Measurements from ENCODE around the gene DNHD1. TPM values are rescaled to one million over a fixed set of nuclear protein-coding genes. Genes with fewer than 3 reads are reported as not detected.

DNHD1 gene
- polyA plus RNA-seq, 6 donors from 2014 or later = 0.90 to 2.6 (median 1.7) TPM

DNA sequence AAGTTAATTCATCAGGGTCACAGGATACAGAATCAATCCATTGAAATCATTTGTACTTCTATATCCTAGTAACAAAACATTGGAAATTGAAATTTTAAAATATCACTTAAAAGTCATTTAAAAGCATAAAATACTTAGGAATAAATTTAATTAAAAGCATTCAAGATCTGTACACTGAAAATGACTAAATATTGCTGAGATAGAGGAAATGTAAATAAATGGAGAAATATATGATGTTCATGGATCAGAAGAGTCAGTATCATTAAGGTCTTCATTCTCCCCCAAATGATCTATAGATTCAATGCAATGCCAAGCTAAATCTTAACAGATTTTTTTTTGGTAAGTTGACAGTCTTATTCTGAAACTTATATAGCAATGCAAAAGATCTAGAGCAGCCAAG, 56.6 kb downstream of the DNHD1 start:
- no peak overlapping the region for H3K4me3 Mint-ChIP-seq

DNA sequence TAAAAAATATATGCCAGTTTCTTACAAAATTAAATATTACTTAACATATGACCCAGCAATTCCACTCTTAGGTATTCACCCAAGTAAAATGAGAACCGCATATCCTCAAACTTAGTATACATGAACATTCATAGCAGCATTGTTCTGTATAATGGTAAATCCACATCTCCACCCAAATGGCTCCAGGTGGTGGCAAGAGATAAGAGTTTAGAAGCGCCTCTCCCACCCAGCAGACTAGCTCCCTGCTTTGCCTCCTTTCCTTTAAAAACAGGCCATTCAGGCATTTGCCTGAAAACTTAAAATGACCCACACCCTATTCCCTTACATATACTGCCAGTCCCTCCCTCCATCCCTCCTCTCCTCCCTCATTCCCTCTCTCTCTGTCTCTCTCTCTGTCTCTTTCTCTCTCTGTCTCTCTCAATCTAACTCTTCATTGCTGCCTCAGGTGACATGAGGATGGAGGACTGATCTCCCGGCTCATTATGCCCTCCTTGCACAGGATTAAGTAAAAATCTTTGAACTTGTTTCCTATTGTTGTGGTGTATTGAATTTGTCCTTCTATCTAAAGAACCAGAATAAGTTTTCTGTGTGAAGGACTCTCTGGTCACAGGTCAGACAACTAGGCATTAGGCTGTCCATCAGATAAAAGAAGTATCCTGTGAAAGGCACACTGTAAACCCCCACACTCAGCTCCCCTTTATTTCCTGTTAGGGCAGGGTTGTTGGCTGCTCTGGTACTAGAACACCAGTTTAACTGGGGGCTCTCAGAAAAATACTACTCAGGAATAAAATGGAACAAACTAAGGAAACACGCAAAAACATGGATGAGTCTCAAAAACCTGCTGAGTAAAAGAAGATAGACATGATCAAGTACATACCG, 58.0 kb downstream of the DNHD1 start:
- no peaks in the 10 kb centered on the region for H3K4me1 Mint-ChIP-seq
- H3K27me3 Mint-ChIP-seq = no peaks in the 10 kb centered on the region
- DNase-seq (no peak), ATAC-seq (ENCODE audit: low read depth in 2 of 2) (no peak)
- H3K9me3 Mint-ChIP-seq = no peaks in the 10 kb centered on the region
- H3K27ac Mint-ChIP-seq = no peak overlapping the region
- no peak overlapping the region for H3K4me3 Mint-ChIP-seq
- H3K36me3 Mint-ChIP-seq = no peaks in the 10 kb centered on the region

More for the DNA sequence above, 56.6 kb downstream of the DNHD1 start:
- Mint-ChIP-seq H3K36me3 (no peaks in the 10 kb centered on the region), H3K27me3 (no peaks in the 10 kb centered on the region), H3K9me3 (no peaks in the 10 kb centered on the region), H3K27ac (no peak overlapping the region), H3K4me1 (no peaks in the 10 kb centered on the region)
- DNase-seq (no peak), ATAC-seq (ENCODE audit: low read depth in 2 of 2) (no peak)

DNA sequence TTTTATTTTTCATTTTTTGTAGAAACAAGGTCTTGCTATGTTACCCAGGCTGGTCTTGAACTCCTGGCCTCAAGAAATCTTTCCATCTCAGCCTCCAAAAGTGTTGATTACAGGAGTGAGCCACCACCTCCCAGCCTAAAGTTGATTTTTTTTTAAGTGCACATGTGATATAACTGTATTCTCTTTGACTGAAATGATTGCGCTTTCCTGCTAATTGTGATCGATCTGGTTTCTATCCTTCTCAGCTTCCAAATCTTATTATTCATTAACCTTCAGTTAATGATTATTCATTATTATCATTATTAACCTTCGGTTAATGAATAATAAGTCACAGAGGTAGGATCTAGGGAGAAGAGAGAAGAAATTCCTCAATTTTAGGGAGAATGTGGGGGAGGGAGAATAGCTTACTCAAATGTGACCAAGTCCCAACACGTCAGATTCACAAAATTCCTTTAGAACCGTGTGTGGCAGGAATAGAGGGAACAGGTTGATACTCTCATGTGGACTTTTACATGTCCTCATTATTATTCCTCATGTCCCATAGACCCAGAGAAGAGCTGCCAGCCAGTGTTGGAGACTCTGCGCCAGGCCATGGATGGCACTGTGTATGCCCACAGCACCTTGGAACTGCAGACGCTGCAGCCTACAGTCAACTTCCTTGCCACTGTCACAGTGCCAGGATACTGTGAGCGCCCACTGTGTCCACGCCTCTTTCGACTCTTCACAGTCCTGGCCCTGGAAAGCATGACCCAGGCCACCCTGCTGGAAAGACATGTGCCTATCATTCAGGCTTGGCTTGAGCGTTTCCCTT, 59.3 kb downstream of the DNHD1 start:
- no peaks in the 10 kb centered on the region for H3K4me1 Mint-ChIP-seq
- H3K36me3 Mint-ChIP-seq = peaks cover 0 to under 1% of the 10 kb centered on the region in 2 donors
- H3K4me3 Mint-ChIP-seq = no peak overlapping the region
- ATAC-seq (ENCODE audit: low read depth in 2 of 2) = no peak
- no peaks in the 10 kb centered on the region for H3K27me3 Mint-ChIP-seq
- no peak for DNase-seq
- H3K9me3 Mint-ChIP-seq = no peaks in the 10 kb centered on the region
- no peak overlapping the region for H3K27ac Mint-ChIP-seq

DNA sequence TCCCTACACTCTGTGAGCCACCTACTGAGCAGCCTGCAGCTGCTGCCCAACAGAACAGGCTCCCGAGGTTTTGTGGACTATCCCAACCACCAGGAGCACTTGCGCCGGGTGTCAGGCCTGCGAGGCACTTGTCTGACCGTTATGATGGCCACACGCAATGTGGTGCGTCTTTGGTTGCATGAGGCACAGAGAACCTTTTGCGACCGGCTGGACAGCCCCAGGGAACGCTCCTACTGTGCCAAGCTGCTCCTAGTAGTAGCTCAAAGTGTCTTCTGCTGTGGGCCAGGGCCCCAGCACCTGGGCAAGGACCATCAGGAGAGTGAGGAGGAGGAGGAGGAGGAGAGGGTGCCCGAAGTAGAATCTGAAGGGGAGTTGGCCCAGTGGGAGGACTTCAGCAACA, 60.0 kb downstream of the DNHD1 start:
- no peaks in the 10 kb centered on the region for H3K9me3 Mint-ChIP-seq
- H3K36me3 Mint-ChIP-seq = peaks cover 6 to 8% of the 10 kb centered on the region in 2 donors
- DNase-seq (no peak), ATAC-seq (ENCODE audit: low read depth in 2 of 2) (no peak)
- H3K4me3 Mint-ChIP-seq = no peak overlapping the region
- H3K27me3 Mint-ChIP-seq = no peaks in the 10 kb centered on the region
- no peak overlapping the region for H3K27ac Mint-ChIP-seq
- H3K4me1 Mint-ChIP-seq = peaks cover 0 to 5% (median 0%) of the 10 kb centered on the region in 3 donors

DNA sequence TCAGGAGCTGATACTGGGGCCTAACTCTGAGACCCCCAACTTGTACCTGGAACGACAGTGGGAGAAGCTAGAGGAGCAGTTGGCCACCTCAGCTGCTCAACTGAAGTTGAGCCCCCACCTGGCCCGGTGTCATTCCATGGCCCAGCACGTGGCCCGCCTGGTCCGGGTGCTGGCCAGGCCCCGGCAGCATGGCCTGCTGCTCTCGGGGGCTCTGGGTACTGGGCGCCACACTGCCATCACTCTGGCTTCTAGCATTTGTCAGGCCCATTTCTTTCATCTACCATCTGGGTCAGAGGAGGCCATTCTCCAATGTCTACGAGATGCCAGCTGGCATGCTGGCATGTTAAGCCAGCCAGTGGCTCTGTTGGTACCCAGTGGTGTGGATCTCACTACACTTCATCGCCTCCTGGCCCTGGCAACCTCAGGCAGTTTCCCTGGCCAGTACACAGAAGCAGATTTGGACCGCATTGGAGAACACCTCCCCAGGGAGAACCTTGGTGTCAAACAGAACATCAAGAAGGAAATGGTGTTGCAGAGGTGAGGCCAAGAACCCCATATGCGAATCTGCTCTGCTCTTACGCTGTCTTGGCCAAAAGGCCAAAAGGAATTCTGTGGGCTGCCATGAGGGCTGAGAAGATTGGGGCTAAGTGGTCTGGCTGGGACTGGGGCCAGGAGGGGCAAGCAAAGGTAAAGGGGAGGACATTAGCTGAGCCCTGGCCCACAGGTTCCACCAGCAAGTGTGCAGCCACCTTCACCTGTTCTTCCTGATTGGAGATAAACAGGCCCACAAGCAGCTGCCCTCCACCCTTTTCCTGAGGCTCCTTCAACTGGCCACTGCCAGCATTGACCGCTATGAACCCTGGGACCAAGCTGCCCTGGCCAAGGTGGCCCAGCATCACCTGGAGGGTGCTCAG, 60.9 kb downstream of the DNHD1 start:
- DNase-seq = no peak
- H3K27me3 Mint-ChIP-seq = no peaks in the 10 kb centered on the region
- no peaks in the 10 kb centered on the region for H3K9me3 Mint-ChIP-seq
- peaks cover 0 to 5% (median 0%) of the 10 kb centered on the region in 3 donors for H3K4me1 Mint-ChIP-seq
- peaks cover 12 to 15% of the 10 kb centered on the region in 2 donors for H3K36me3 Mint-ChIP-seq
- H3K4me3 Mint-ChIP-seq = peak overlapping the region in 1 of 8 donors; percentile 35
- peak overlapping the region in 1 of 6 donors; percentile 58 for H3K27ac Mint-ChIP-seq
- ATAC-seq (ENCODE audit: low read depth in 2 of 2) = no peak

DNA sequence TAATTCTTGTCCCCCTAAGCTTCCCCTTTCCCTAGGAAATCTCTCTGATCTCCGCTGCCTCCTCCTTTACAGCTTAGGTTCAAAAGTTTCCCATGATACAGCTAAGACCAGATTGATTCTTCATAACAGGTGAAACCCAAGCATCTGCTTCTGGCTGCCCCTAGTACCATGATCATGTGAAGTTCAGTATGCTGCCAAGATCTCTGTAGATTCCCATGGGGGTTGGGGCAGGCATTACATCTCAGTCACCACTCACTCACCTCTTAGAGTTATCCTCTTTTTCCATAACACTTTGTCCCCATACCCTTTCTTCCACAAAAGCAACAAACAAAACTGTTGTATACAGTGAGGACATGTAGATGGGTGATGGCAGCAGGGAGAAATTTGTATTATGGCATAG, 62.3 kb downstream of the DNHD1 start:
- DNase-seq (no peak), ATAC-seq (ENCODE audit: low read depth in 2 of 2) (no peak)
- Mint-ChIP-seq H3K4me3 (no peak overlapping the region), H3K9me3 (no peaks in the 10 kb centered on the region), H3K36me3 (peaks cover 12 to 15% of the 10 kb centered on the region in 2 donors), H3K4me1 (peaks cover 0 to 5% (median 0%) of the 10 kb centered on the region in 3 donors), H3K27ac (peak overlapping the region in 1 of 6 donors; percentile 77), H3K27me3 (no peaks in the 10 kb centered on the region)

DNA sequence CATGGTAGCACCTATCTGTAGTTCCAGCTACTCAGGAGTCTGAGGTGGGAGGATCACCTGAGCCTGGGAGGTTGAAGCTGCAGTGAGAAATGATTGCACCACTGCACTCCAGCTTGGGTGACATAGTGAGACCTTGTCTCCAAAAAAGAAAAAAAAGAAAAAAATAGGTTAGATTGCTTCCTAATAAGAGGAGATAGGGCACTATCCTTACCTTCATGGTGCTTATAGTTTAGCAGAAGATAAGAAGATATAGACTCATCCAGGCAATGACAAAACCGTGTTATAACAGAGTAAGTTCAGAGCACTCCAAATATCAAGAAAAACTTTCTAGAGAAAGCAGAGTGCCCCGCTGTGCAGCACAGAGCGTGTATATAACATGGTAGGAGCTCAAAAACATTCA, 64.2 kb downstream of the DNHD1 start:
- Mint-ChIP-seq H3K9me3 (no peaks in the 10 kb centered on the region), H3K4me1 (peaks cover 0 to 9% (median 0%) of the 10 kb centered on the region in 3 donors), H3K27me3 (no peaks in the 10 kb centered on the region), H3K27ac (no peak overlapping the region), H3K4me3 (no peak overlapping the region), H3K36me3 (peaks cover 12 to 15% of the 10 kb centered on the region in 2 donors)
- ATAC-seq (ENCODE audit: low read depth in 2 of 2) = no peak
- no peak for DNase-seq

DNA sequence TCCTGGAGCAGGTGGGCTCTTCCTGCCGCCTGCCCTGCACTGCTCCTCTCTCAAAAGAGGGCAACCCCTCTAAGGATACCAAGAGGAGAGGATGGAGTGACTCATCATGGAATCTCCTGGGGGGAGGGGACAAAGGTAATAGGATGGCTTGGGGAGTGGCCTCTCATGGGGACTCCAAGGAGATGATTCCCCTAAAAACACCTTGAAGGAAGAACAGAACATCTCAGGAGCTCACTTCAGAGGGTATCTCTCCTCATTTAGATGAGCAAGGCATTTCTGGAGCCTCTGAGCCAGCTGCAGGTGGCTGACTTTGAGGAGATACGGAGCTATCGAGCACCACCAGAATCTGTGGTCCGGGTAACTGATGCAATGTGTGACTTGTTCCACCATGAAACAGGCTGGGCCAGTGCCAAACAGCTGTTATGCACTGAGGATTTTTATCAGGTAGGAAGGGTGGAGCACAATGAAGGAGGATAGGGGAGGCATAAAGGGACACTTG, 66.1 kb downstream of the DNHD1 start:
- H3K27me3 Mint-ChIP-seq = no peaks in the 10 kb centered on the region
- H3K27ac Mint-ChIP-seq = no peak overlapping the region
- peaks cover 0 to 12% (median 0%) of the 10 kb centered on the region in 3 donors for H3K4me1 Mint-ChIP-seq
- H3K4me3 Mint-ChIP-seq = no peak overlapping the region
- H3K9me3 Mint-ChIP-seq = no peaks in the 10 kb centered on the region
- peaks cover 12 to 15% of the 10 kb centered on the region in 2 donors for H3K36me3 Mint-ChIP-seq
- ATAC-seq (ENCODE audit: low read depth in 2 of 2) (no peak), DNase-seq (no peak)

DNA sequence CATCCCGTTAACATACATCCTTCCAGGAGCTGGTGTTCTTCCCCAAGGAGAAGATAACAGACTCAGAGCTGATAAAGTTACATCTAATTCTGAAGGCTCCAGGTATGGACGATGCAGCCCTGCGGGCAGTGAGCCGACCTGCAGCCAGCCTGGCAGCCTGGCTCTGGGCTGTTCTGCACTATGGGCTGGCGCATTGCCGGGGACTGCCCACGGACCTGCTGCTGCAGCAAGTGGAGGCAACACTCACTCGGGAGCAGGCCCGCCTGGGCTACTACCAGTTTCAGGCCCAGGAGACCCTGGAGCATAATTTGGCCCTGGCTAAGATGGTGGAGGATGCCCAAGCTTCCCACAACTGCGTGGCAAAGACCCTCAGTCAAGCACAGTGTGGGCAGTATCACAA, 66.6 kb downstream of the DNHD1 start:
- Mint-ChIP-seq H3K9me3 (no peaks in the 10 kb centered on the region), H3K27me3 (no peaks in the 10 kb centered on the region), H3K4me3 (no peak overlapping the region), H3K27ac (peak overlapping the region in 1 of 6 donors; percentile 33), H3K4me1 (peaks cover 0 to 15% (median 3%) of the 10 kb centered on the region in 3 donors), H3K36me3 (peaks cover 12 to 15% of the 10 kb centered on the region in 2 donors)
- ATAC-seq (ENCODE audit: low read depth in 2 of 2) = no peak
- no peak for DNase-seq

DNA sequence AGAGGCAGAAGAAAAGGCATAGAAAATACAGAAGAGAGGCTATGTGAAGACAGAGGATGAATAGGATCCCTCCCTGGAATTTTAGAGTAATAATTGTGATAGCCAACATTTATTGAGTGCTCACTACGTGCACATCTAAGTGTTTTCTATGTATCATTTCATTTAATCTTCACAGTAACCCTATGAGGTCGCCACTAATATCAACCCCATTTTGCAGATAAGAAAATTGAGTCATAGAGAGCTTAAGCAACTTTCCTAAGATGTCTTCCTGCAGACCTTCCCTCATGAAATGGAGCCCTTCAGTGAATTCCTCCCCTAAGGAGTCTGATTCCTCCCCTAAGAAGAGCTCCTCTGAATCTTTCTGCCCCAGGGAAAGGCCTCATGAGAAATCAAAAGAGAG, 68.2 kb downstream of the DNHD1 start:
- H3K4me3 Mint-ChIP-seq = no peak overlapping the region
- peak overlapping the region in 4 of 6 donors; percentile 6 to 62 (median 32) for H3K27ac Mint-ChIP-seq
- H3K36me3 Mint-ChIP-seq = peaks cover 12 to 15% of the 10 kb centered on the region in 2 donors
- DNase-seq (no peak), ATAC-seq (ENCODE audit: low read depth in 2 of 2) (no peak)
- no peaks in the 10 kb centered on the region for H3K27me3 Mint-ChIP-seq
- H3K9me3 Mint-ChIP-seq = no peaks in the 10 kb centered on the region
- peaks cover 0 to 18% (median 7%) of the 10 kb centered on the region in 3 donors for H3K4me1 Mint-ChIP-seq

DNA sequence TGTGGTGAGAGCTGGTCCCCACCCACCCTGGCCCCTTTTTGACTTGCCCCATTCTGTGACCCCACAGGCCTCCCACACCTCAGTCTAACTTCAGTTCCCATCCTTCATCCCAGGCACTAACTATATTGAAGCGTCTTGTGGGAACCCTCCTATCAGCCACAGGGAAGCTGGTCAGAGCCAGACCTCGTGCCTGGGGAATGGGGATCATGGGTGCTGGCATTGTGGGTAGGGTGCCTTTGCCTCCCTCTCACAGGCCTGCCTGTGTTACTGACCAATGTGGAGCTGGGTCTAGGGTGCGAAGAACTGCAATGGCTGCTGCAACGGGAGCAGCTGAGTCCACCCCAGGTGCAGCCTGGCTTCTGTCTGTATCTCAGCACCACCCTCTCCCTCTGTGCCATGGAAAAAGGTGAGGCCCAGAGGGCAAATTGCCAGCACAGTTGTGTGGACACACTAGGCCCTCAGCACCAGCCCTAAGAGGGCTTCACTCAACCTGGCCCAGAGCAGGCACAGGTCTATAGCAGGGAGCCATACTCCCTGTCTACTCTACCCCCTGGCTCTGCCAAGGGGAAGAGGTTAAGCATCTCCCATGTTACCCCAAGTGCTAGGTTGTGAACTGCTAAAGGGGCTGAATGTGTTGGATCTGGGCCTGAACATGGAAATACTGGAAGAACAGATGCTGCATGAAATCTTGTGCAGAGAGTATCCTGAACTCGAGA, 69.1 kb downstream of the DNHD1 start:
- Mint-ChIP-seq H3K4me3 (peak overlapping the region in 1 of 8 donors; percentile 39), H3K36me3 (peaks cover 12 to 15% of the 10 kb centered on the region in 2 donors), H3K27ac (no peak overlapping the region), H3K9me3 (no peaks in the 10 kb centered on the region), H3K4me1 (peaks cover 0 to 18% (median 7%) of the 10 kb centered on the region in 3 donors), H3K27me3 (no peaks in the 10 kb centered on the region)
- DNase-seq = no peak
- ATAC-seq (ENCODE audit: low read depth in 2 of 2) = no peak

DNA sequence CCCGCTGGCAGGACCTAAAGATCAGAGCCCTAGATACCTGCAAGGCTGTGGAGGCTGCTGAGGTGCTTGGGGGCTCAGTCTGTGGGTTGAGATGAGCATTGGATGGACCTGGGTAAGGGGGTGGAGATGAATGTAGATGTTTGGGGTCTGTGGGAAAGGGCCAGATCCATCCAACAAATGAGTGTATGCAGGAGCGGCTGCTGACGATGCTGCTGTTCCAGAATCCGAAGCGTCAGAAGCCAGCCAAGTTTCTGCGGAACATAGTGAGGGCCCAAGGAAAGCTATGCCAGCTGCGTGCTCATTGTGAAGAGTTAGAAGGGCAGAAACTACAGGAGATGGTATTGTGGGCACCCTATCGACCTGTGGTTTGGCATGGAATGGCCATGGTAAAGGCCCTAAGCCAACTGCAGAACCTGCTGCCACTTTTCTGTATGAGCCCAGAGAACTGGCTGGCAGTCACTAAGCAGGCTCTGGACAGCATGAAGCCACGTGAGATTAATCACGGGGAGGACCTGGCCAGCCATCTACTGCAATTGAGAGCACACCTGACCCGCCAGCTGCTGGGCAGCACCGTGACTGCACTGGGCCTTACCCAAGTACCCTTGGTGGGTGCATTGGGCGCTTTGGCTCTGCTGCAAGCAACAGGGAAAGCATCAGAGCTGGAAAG, 69.8 kb downstream of the DNHD1 start:
- H3K9me3 Mint-ChIP-seq = no peaks in the 10 kb centered on the region
- no peak for DNase-seq
- H3K27me3 Mint-ChIP-seq = no peaks in the 10 kb centered on the region
- no peak overlapping the region for H3K27ac Mint-ChIP-seq
- H3K36me3 Mint-ChIP-seq = peaks cover 8 to 10% of the 10 kb centered on the region in 2 donors
- peaks cover 0 to 15% (median 7%) of the 10 kb centered on the region in 3 donors for H3K4me1 Mint-ChIP-seq
- H3K4me3 Mint-ChIP-seq = peak overlapping the region in 1 of 8 donors; percentile 39
- no peak for ATAC-seq (ENCODE audit: low read depth in 2 of 2)
